CD4-positive, alpha-beta T cell (primary cell): ENCODE results near the gene ZNF536. TPM values are rescaled to one million over a fixed set of nuclear protein-coding genes. Genes with fewer than 3 reads are reported as not detected.

Experiments
- ATAC-seq: fragments of 200-7000 bp; cut with Tn5 transposase; one replicate; pipeline ENCODE4 v1.10.0; 2022; ENCODE audit warnings: mild to moderate bottlenecking; ENCODE audit not compliant: poor library complexity
- CTCF ChIA-PET: fragments of 350-600 bp; sonication (Branson Sonifier 250); formaldehyde crosslinking; loops from one replicate; lab custom pipeline; 2021; ENCODE audit warnings: antibody characterized with exemption, inconsistent platforms; lab: Charles Lee
- POLR2A ChIA-PET: fragments of 350-600 bp; sonication (Branson Sonifier 250); formaldehyde crosslinking; loops from one replicate; lab custom pipeline; 2021; ENCODE audit warnings: antibody characterized with exemption, inconsistent platforms; lab: Charles Lee
- DNase-seq, 14 experiments: peaks; one replicate each; pipeline ENCODE4 v3.0.0-alpha.2; 2013 to 2020; ENCODE audit warnings: mixed read lengths in 2 of 14
- H3K27ac ChIP-seq, 2 donors: one replicate each; pipeline versions ENCODE4 v1.5.1 to v1.7.0; 2013; ENCODE audit warnings: low read length in 2 of 2, low read depth in 1 of 2, mild to moderate bottlenecking in 1 of 2
- H3K27me3 ChIP-seq, 2 experiments: 1 replicate in 1 of 2; 2 replicates in 1 of 2; pipeline versions ENCODE4 v1.6.1 to v1.7.0; 2013; ENCODE audit warnings: low read length in 2 of 2, control low read depth in 1 of 2, mild to moderate bottlenecking in 1 of 2, moderate library complexity in 1 of 2; ENCODE audit not compliant: insufficient read depth in 2 of 2, control insufficient read depth in 1 of 2
- H3K36me3 ChIP-seq: one replicate; pipeline ENCODE4 v1.6.1; 2013; ENCODE audit warnings: low read length, control low read depth; ENCODE audit not compliant: insufficient read depth
- H3K4me1 ChIP-seq: one replicate; pipeline ENCODE4 v1.6.1; 2013; ENCODE audit warnings: low read length, control low read depth; ENCODE audit not compliant: insufficient read depth
- H3K4me3 ChIP-seq: one replicate; pipeline ENCODE4 v1.5.1; 2013; ENCODE audit warnings: mild to moderate bottlenecking, low read length, moderate library complexity
- H3K9me3 ChIP-seq, 2 experiments: 1 replicate in 1 of 2; 2 replicates in 1 of 2; pipeline versions ENCODE4 v1.6.1 to v1.7.0; 2013; ENCODE audit warnings: low read length in 2 of 2, mild to moderate bottlenecking in 2 of 2, control low read depth in 1 of 2, moderate library complexity in 1 of 2; ENCODE audit not compliant: control insufficient read depth in 1 of 2, insufficient read depth in 1 of 2
- H3K27ac Mint-ChIP-seq: one replicate; pipeline ENCODE4 v1.8.0; 2020; ENCODE audit warnings: mixed read lengths
- H3K27me3 Mint-ChIP-seq: one replicate; pipeline ENCODE4 v1.8.0; 2021; ENCODE audit warnings: mixed read lengths
- H3K36me3 Mint-ChIP-seq: one replicate; pipeline ENCODE4 v1.8.0; 2021; ENCODE audit warnings: low read depth, mixed read lengths
- H3K4me1 Mint-ChIP-seq: one replicate; pipeline ENCODE4 v1.8.0; 2021; ENCODE audit warnings: low read depth, mixed read lengths
- H3K4me3 Mint-ChIP-seq: one replicate; pipeline ENCODE4 v1.8.0; 2020; ENCODE audit warnings: mild to moderate bottlenecking, mixed read lengths
- H3K9me3 Mint-ChIP-seq: one replicate; pipeline ENCODE4 v1.8.0; 2020; ENCODE audit warnings: mixed read lengths
- CTCF ChIP-seq: fragments of 200-600 bp; IDR thresholded peaks from one replicate; pipeline ENCODE4 v1.8.0; 2022; ENCODE audit warnings: antibody characterized with exemption, mild to moderate bottlenecking
- intact Hi-C, 2 experiments: fragments of 100-400 bp; cut with DNase I in 1 of 2; cut with micrococcal nuclease in 1 of 2; formaldehyde crosslinking; loops; one replicate each; pipeline versions ENCODE4 v1.15.1 to v1.9.0; 2023 to 2025; cut with DNase I, micrococcal nuclease
- total RNA-seq, 174 experiments: library from RNA in 2 of 174; stranded (reverse) in 2 of 174; gene quantifications; one replicate each; pipeline ENCODE4 v1.2.3 and lab custom pipeline; 2021 to 2026

ZNF536 gene
- total RNA-seq, 2 experiments from 2014 or later = not detected

DNA sequence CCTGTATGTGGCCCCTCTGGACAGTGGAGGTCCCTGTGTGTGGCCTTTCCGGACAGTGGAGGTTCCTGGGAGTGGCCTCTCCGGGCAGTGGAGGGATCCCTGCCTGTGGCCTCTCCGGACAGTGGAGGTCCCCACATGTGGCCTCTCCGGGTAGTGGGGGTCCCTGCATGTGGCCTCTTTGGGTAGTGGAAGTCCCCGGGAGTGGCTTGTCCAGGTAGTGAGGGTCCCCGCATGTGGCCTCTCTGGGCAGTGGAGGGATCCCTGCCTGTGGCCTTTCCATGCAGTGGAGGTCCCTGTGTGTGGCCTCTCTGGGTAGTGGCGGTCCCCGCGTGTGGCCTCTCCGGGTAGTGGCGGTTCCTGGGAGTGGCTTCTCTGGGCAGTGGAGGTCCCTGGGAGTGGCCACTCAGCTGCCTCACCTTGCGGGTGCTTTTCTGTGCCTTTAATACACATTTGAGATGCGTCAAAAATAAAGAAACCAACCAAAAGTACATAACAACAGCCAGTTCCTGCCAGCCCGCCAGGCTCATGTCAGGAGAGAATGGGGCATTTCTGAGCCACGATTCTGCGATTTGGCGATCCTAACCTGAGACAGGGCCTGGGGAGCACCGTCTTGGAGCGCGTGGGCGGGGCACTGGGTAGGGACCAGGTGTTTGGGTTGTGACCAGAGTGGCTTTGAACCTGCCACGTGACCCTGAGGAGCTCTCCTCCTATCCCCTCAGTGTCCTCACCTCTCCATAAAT, 194.7 kb downstream of the ZNF536 start:
- POLR2A ChIA-PET = no interaction called here

DNA sequence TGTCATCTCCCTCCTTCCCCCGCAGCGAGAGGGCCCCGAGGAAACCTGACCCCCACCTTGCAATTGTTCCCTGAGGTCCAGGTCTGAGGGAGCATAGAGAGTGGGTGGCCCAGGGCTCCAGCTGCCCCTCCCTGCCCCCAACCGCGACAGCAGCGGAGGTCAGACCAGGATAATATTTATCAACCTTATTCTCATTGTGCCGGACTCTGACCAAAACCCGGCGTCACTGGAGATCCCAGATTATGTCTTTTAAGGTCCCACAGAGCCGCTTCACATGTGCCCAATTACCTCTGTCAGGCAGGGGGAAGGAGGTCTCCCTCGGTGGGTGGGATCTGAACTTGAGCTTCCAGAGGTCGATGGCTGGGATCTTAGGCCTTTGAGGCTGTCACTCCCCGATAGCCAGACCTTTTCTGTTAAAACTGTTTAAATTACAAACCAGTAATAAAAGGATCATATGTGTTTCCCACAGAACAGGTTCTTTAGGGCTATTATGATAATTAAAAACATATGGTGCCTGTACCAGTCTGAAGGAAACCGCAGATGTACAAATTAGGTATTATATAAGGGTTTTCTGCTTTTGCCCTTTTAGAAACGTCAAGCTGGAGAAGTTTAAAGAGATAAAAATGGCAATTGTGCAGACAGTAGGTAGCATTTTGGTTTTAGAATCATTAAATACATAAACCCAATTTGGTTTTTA, 195.5 kb downstream of the ZNF536 start:
- no peak overlapping the region for H3K4me3 Mint-ChIP-seq
- ATAC-seq (no peak), DNase-seq (no peak)
- ChIA-PET CTCF (interaction anchor here (0.5 kb wide), 1 partner anchor 14 kb away, joined by 4 read pairs; no protein-coding TSS in a partner anchor), POLR2A (no interaction called here)
- no peaks in the 10 kb centered on the region for H3K9me3 Mint-ChIP-seq
- no peak overlapping the region for H3K4me3 ChIP-seq
- no peak overlapping the region for H3K27ac Mint-ChIP-seq
- no peaks in the 10 kb centered on the region for H3K4me1 Mint-ChIP-seq
- TF ChIP-seq CTCF = no peak
- H3K9me3 ChIP-seq = peaks cover 0 to 17% of the 10 kb centered on the region in 2 experiments
- H3K27me3 Mint-ChIP-seq = no peaks in the 10 kb centered on the region
- H3K27me3 ChIP-seq = no peaks in the 10 kb centered on the region
- no peaks in the 10 kb centered on the region for H3K36me3 ChIP-seq
- intact Hi-C loops = no loop called here
- H3K27ac ChIP-seq = no peak overlapping the region
- no peaks in the 10 kb centered on the region for H3K4me1 ChIP-seq
- no peaks in the 10 kb centered on the region for H3K36me3 Mint-ChIP-seq

More for the DNA sequence above, 194.7 kb downstream of the ZNF536 start:
- Histone ChIP-seq H3K27ac (no peak overlapping the region), H3K27me3 (no peaks in the 10 kb centered on the region), H3K4me3 (no peak overlapping the region), H3K4me1 (no peaks in the 10 kb centered on the region), H3K36me3 (no peaks in the 10 kb centered on the region), H3K9me3 (peaks cover 0 to 17% of the 10 kb centered on the region in 2 experiments)
- Mint-ChIP-seq H3K4me1 (no peaks in the 10 kb centered on the region), H3K9me3 (no peaks in the 10 kb centered on the region), H3K36me3 (no peaks in the 10 kb centered on the region), H3K27ac (no peak overlapping the region), H3K27me3 (no peaks in the 10 kb centered on the region), H3K4me3 (no peak overlapping the region)
- CTCF ChIA-PET = interaction anchor here (0.5 kb wide), 1 partner anchor 15 kb away, joined by 4 read pairs; no protein-coding TSS in a partner anchor
- intact Hi-C loops = no loop called here
- TF ChIP-seq CTCF = no peak
- DNase-seq (no peak), ATAC-seq (no peak)

DNA sequence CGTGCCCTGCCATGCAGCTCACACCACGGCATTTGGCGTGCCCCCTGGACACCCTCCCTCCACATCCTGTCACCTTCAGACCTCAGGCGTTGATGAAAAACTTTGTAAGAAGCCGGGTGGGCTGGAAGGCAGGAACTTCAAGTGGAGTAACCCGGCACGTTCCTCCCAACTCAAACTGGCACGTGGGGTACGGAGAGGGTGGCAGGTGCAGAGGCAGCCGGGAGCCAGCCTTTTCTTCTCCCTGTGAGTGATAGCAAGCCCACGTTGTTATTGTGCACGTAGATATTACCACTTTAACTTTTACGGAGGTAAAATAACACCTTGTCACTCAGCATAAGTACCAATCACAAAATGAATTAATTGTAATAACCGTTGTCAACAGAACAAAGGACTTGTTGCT, 198.0 kb downstream of the ZNF536 start:
- H3K27ac ChIP-seq = no peak overlapping the region
- POLR2A ChIA-PET = no interaction called here
- Mint-ChIP-seq H3K27me3 (no peaks in the 10 kb centered on the region), H3K36me3 (no peaks in the 10 kb centered on the region), H3K9me3 (no peaks in the 10 kb centered on the region), H3K4me1 (no peaks in the 10 kb centered on the region), H3K27ac (no peak overlapping the region), H3K4me3 (no peak overlapping the region)
- H3K4me1 ChIP-seq = no peaks in the 10 kb centered on the region
- CTCF ChIA-PET = no interaction called here
- intact Hi-C loops = no loop called here
- peaks cover 0 to 13% of the 10 kb centered on the region in 2 experiments for H3K9me3 ChIP-seq
- no peaks in the 10 kb centered on the region for H3K36me3 ChIP-seq
- H3K4me3 ChIP-seq = no peak overlapping the region
- ATAC-seq (no peak), DNase-seq (no peak)
- no peak for TF ChIP-seq CTCF
- H3K27me3 ChIP-seq = no peaks in the 10 kb centered on the region
